ENCODE data around the gene LEPROT. TPM values are rescaled to one million over a fixed set of nuclear protein-coding genes. Genes with fewer than 3 reads are reported as not detected.

LEPROT gene
- total RNA-seq, 1 experiment from 2014 or later, result 25.7 TPM

DNA sequence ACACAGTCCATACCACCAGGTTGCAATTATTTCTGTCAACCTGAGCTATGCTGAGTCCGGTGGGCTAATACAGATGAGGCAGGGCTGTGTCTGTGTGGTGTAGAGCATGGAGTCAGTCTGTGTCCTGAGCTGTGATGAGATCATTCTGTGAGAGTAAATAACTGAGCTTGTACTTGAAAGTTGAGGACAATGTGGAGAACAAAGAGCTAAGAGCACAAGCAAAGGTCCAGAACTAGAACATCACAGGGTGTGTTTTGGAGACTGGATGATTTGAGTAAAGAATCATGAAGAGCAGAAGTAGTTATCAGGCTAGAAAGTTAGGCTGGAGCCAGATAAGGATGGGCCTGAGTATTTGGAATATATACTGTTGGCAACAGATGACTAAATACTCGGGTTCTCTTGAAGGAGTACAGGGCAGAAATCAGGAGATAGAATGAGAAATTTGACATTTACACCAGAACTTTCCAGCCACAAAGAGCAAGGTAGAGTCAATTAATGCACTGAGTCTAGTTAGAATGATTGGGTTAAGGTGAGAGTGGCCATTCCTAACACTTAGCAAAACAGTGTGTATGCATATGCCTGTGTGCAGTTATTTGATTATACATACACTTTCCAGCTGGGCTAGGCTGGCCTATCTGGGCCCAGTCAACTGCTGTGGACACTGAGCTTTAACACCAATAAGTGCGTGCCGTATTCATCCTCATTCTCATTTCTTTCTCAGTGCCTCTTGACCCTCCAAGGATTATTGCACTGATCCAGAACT is 48.8 kb downstream of the LEPROT start (continued):
- TF ChIP-seq YY1 (IDR thresholded peaks at IDR 0.05; ENCODE audit: extremely low read depth, insufficient replicate concordance, low read depth, low read length) (no peak), EZH2phosphoT487 (IDR thresholded peaks at IDR 0.05; ENCODE audit: borderline replicate concordance) (no peak), SP1 (IDR thresholded peaks at IDR 0.05; ENCODE audit: low read depth) (no peak), CBX3 (IDR thresholded peaks at IDR 0.05; ENCODE audit: low read depth) (no peak), EGR1 (IDR thresholded peaks at IDR 0.05; ENCODE audit: low read depth) (no peak), EZH2 (IDR thresholded peaks at IDR 0.05) (no peak), TCF7L2 (IDR thresholded peaks at IDR 0.05; ENCODE audit: borderline replicate concordance, extremely low read depth, insufficient read depth, insufficient read length) (no peak), SRF (IDR thresholded peaks at IDR 0.05; ENCODE audit: low read depth) (no peak)
- TF ChIP-seq, protein P1, sequence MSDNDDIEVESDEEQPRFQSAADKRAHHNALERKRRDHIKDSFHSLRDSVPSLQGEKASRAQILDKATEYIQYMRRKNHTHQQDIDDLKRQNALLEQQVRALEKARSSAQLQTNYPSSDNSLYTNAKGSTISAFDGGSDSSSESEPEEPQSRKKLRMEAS (IDR thresholded peaks at IDR 0.05), result no peak
- TF ChIP-seq, protein P2, sequence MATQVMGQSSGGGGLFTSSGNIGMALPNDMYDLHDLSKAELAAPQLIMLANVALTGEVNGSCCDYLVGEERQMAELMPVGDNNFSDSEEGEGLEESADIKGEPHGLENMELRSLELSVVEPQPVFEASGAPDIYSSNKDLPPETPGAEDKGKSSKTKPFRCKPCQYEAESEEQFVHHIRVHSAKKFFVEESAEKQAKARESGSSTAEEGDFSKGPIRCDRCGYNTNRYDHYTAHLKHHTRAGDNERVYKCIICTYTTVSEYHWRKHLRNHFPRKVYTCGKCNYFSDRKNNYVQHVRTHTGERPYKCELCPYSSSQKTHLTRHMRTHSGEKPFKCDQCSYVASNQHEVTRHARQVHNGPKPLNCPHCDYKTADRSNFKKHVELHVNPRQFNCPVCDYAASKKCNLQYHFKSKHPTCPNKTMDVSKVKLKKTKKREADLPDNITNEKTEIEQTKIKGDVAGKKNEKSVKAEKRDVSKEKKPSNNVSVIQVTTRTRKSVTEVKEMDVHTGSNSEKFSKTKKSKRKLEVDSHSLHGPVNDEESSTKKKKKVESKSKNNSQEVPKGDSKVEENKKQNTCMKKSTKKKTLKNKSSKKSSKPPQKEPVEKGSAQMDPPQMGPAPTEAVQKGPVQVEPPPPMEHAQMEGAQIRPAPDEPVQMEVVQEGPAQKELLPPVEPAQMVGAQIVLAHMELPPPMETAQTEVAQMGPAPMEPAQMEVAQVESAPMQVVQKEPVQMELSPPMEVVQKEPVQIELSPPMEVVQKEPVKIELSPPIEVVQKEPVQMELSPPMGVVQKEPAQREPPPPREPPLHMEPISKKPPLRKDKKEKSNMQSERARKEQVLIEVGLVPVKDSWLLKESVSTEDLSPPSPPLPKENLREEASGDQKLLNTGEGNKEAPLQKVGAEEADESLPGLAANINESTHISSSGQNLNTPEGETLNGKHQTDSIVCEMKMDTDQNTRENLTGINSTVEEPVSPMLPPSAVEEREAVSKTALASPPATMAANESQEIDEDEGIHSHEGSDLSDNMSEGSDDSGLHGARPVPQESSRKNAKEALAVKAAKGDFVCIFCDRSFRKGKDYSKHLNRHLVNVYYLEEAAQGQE (IDR thresholded peaks at IDR 0.05; ENCODE audit: low read depth), result no peak

DNA sequence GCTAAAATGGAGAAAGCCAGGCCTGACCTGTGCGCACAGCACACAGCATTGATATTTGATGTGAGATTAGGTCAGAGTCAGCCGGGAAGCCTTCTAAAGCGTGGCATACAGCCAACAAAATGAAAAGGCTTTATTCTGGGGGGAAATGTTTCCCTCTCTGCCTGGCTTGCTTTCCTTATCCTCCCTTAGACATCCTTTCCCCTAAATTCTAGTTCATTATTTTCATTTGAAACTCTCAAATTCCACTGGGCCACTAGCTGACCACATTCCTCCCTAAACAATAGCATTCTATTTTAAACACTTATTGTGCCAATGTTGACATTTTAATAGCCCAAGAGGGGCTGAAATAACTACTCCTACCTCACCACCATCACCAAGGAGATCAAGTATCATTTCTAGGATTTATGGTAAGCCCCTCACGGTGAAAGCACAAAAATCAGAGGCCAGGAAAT is 49.4 kb downstream of the LEPROT start:
- no peak for TF ChIP-seq EZH2 (IDR thresholded peaks at IDR 0.05)
- TF ChIP-seq TCF7L2 (IDR thresholded peaks at IDR 0.05; ENCODE audit: borderline replicate concordance, extremely low read depth, insufficient read depth, insufficient read length), result no peak
- TF ChIP-seq ZFX (IDR thresholded peaks at IDR 0.05), result no peak
- TF ChIP-seq CEBPB (IDR thresholded peaks at IDR 0.05; ENCODE audit: low read depth), result no peak
- Histone ChIP-seq H4K20me1 (ENCODE audit: insufficient read depth) (no peaks in the 10 kb centered on the region), H3K79me2 (ENCODE audit: insufficient read depth, low read length) (no peaks in the 10 kb centered on the region), H3K4me2 (ENCODE audit: low read length) (no peak overlapping the region), H3K27me3 (ENCODE audit: insufficient read depth, low read length) (no peaks in the 10 kb centered on the region), H3K36me3 (ENCODE audit: control insufficient read depth in 1 of 2, insufficient read depth in 2 of 2, low read length in 2 of 2) (no peaks in the 10 kb centered on the region), H3K4me1 (ENCODE audit: control insufficient read depth in 1 of 2, insufficient read depth in 2 of 2, low read length in 2 of 2) (peaks cover 0 to 12% of the 10 kb centered on the region in 2 experiments; a peak in 2 of 4 replicates), H3K27ac (ENCODE audit: low read depth, low read length) (no peak overlapping the region), H3K9me2 (ENCODE audit: insufficient read depth) (no peaks in the 10 kb centered on the region), H3K9ac (ENCODE audit: low read length) (no peak overlapping the region), H3K4me3 (replicated peaks in 1 of 2; ENCODE audit: low read depth in 1 of 2, low read length in 2 of 2) (no peak overlapping the region), H3K9me3 (ENCODE audit: control insufficient read depth in 1 of 2, insufficient read depth in 1 of 2, low read depth in 1 of 2, low read length in 2 of 2) (no peaks in the 10 kb centered on the region), H2AFZ (ENCODE audit: low read depth, low read length, poor library complexity, severe bottlenecking) (no peak overlapping the region)
- ChIA-PET POLR2A (no interaction called here), CTCF (interaction anchor here (1.6 kb wide), 1 partner anchor 10 kb away, joined by 7 read pairs; no protein-coding TSS in a partner anchor), RAD21 (ENCODE audit: low non-redundant PET in 1 of 2, low total read pairs in 2 of 2, uncharacterized antibody in 2 of 2, unreplicated experiment in 2 of 2) (no interaction called here)
- DNase-seq (ENCODE audit: low read depth, low spot score), result no peak
- intact Hi-C loops (cut with micrococcal nuclease), result no loop called here
- no TSS peak for BruUV-seq (replicated peaks)
- ATAC-seq, result no peak
